Testis (tissue), 5 donors: Measurements from ENCODE around the gene SEMA6C. TPM values are rescaled to one million over a fixed set of nuclear protein-coding genes. Genes with fewer than 3 reads are reported as not detected.
"Not testable (repeated sequence)": the region's sequence is repeated elsewhere in the genome, so short reads cannot be mapped to it uniquely, and the experiment has no call there.

Experiments used
- DNase-seq: peaks from one replicate; pipeline ENCODE4 v3.0.0-alpha.2; 2019
- H3K27ac ChIP-seq, 2 donors: fragments of 200-600 bp; sonication (generic); one replicate each; pipeline ENCODE4 v1.5.1; 2019
- H3K27me3 ChIP-seq: fragments of 200-600 bp; sonication (generic); one replicate; pipeline ENCODE4 v1.5.1; 2019
- H3K36me3 ChIP-seq: fragments of 200-600 bp; sonication (generic); one replicate; pipeline ENCODE4 v1.5.1; 2017; ENCODE audit warnings: low read depth; ENCODE audit errors: missing control alignments
- H3K4me1 ChIP-seq: fragments of 200-600 bp; sonication (generic); one replicate; pipeline ENCODE4 v1.5.1; 2019
- H3K4me3 ChIP-seq, 2 donors: fragments of 200-600 bp; sonication (generic); one replicate each; pipeline ENCODE4 v1.5.1; 2017 to 2019
- H3K9me3 ChIP-seq: fragments of 200-600 bp; sonication (generic); one replicate; pipeline ENCODE4 v1.5.1; 2017
- POLR2A ChIP-seq: fragments of 450-650 bp; IDR thresholded peaks from one replicate; pipeline ENCODE4 v1.6.1; 2017; ENCODE audit warnings: antibody characterized with exemption, mild to moderate bottlenecking, moderate library complexity
- WGBS, 2 donors: methylation state at CpG; one replicate each; pipeline ENCODE4 v1.1.5; 2018; 5-methylcytosine and 5-hydroxymethylcytosine counted together
- intact Hi-C: fragments of 100-400 bp; cut with DNase I; formaldehyde crosslinking; loops from one replicate; pipeline ENCODE4 v1.15.1; 2023; ENCODE audit warnings: low total_unique reads
- long read RNA-seq, 2 donors: transcript quantifications; one replicate each; lab custom pipeline, GENCODE V29; 2026
- polyA plus RNA-seq: library from polyadenylated mRNA; stranded (reverse); fragments of 350-450 nt; fragmentation: Illumina TruSeq; extraction: RNeasy Lipid Tissue Mini Kit (QIAGEN cat#74804); gene quantifications from one replicate; pipeline ENCODE4 v1.2.3, GENCODE V29; 2014; ENCODE audit warnings: low read depth, low replicate concordance; ENCODE audit not compliant: insufficient read depth
- total RNA-seq, 2 donors: library from RNA; depleted of rRNA; stranded (reverse); fragments of >200 nt; gene quantifications; one replicate each; pipeline ENCODE4 v1.2.3, GENCODE V29; 2016
- TF ChIP-seq, protein P1 (sequence below), 3 experiments: fragments of 450-650 bp in 2 of 3; fragments of 200-600 bp in 1 of 3; sonication (generic) in 1 of 3; IDR thresholded peaks; one replicate each; pipeline ENCODE4 v1.5.1; 2016 to 2019; ENCODE audit warnings: antibody characterized with exemption in 3 of 3, mild to moderate bottlenecking in 2 of 3, moderate library complexity in 1 of 3

Gene SEMA6C, protein sequence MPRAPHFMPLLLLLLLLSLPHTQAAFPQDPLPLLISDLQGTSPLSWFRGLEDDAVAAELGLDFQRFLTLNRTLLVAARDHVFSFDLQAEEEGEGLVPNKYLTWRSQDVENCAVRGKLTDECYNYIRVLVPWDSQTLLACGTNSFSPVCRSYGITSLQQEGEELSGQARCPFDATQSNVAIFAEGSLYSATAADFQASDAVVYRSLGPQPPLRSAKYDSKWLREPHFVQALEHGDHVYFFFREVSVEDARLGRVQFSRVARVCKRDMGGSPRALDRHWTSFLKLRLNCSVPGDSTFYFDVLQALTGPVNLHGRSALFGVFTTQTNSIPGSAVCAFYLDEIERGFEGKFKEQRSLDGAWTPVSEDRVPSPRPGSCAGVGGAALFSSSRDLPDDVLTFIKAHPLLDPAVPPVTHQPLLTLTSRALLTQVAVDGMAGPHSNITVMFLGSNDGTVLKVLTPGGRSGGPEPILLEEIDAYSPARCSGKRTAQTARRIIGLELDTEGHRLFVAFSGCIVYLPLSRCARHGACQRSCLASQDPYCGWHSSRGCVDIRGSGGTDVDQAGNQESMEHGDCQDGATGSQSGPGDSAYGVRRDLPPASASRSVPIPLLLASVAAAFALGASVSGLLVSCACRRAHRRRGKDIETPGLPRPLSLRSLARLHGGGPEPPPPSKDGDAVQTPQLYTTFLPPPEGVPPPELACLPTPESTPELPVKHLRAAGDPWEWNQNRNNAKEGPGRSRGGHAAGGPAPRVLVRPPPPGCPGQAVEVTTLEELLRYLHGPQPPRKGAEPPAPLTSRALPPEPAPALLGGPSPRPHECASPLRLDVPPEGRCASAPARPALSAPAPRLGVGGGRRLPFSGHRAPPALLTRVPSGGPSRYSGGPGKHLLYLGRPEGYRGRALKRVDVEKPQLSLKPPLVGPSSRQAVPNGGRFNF
- 100 to 1,000 TPM; 134 to 175 TPM for total RNA-seq
- polyA plus RNA-seq, result 71.6 TPM
- long read RNA-seq, donor 1, partial matches to known transcripts, result 5 of 7 reads
- long read RNA-seq, donor 1, other reads (novel, unspliced or antisense), result 0 of 7 reads
- long read RNA-seq, donor 2, full-length matches to known transcripts, result 1 of 1 reads
- long read RNA-seq, donor 2, partial matches to known transcripts, result 0 of 1 reads
- long read RNA-seq, donor 2, other reads (novel, unspliced or antisense), result 0 of 1 reads

DNA sequence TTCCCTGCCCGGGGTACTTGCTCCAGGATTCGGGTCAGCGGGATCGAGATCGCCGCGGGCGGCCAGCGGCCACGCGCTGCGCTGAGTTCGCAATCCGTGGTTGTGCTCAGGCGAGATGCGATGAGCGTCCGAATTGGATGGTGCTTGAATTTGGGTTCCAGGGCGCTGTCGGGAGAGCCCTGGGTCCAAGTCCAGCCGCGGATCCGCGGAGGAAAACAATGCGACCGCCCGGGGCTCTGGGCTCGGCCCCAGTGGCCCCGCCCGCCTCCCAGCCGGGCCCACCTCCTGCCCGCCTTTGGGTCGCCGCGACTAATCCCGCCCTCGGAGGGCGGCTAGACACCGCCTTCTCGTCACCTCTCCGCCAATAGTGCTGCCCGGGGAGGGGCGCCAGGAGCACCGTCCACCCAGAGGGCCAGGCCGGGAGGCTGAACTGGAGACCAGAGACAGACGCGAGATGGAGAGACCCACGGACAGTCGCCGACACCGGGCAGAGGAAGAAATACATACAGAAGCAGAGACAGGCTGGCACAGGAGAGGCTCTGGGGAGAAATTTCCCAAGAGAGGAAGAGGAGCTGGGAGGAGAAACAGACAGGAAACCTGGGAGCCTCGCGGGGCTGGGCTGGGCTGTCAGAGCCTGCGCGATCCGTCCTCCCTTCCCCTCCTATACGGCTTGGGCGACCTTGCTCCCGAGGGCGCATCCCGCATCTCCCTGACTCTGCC lies at the start of gene SEMA6C:
Gene SEMA6C, minus strand, starts transcription at position 220 of the 720 bp plus-strand sequence. CDS start 4,010 bp downstream, outside the sequence.
- Histone ChIP-seq H3K4me3 (peak within 1 kb of the TSS; percentile 86 to 93), H3K9me3 (no peaks in the 10 kb centered on the region), H3K4me1 (peaks cover 46% of the 10 kb centered on the region), H3K27me3 (no peaks in the 10 kb centered on the region), H3K36me3 (no peaks in the 10 kb centered on the region), H3K27ac (peak within 1 kb of the TSS; percentile 66 to 85)
- WGBS, 2 donors, result 0 to 1% methylated on average over 10 to 60 of the region's 61 CpGs
- intact Hi-C loops, result no loop called here
- peak; percentile 97 for DNase-seq
- TF ChIP-seq POLR2A, result peak; percentile 68
- TF ChIP-seq, protein P1, sequence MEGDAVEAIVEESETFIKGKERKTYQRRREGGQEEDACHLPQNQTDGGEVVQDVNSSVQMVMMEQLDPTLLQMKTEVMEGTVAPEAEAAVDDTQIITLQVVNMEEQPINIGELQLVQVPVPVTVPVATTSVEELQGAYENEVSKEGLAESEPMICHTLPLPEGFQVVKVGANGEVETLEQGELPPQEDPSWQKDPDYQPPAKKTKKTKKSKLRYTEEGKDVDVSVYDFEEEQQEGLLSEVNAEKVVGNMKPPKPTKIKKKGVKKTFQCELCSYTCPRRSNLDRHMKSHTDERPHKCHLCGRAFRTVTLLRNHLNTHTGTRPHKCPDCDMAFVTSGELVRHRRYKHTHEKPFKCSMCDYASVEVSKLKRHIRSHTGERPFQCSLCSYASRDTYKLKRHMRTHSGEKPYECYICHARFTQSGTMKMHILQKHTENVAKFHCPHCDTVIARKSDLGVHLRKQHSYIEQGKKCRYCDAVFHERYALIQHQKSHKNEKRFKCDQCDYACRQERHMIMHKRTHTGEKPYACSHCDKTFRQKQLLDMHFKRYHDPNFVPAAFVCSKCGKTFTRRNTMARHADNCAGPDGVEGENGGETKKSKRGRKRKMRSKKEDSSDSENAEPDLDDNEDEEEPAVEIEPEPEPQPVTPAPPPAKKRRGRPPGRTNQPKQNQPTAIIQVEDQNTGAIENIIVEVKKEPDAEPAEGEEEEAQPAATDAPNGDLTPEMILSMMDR (IDR thresholded peaks at IDR 0.05), result no peak

DNA sequence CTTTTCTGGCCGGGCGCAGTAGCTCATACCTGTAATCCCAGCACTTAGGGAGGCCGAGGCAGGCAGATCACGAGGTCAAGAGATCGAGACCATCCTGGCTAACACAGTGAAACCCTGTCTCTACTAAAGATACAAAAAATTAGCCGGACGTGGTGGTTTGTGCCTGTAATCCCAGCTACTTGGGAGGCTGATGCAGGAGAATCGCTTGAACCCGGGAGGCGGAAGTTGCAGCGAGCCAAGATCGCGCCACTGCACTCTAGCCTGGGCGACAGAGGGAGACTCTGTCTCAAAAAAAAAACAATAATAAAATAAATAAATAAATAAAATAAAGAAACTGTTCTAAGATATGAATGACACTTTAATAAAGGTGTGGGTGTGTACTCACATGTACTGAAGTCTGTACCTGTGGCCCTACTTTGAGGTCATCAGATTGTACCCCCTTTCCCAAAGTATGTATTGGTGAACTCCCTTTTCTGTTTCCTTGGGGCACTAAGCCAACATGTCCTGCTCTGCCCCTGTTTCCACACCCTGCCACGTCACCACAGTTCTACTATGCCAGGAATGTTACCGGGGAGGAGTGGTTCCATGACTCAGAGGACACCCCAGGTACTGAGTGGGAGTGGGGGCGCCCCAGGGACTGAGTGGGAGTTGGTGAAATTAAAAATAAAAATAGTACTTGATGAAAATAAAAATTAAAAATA lies 48.6 kb upstream of the SEMA6C start:
- not testable (repeated sequence) for H3K4me3 ChIP-seq, H3K36me3 ChIP-seq, H3K9me3 ChIP-seq, H3K27ac ChIP-seq, H3K27me3 ChIP-seq
- peak; percentile 32 for DNase-seq
- intact Hi-C loops, result loop anchor here (5.0 kb wide), 1 partner anchor 152 kb away; the partner anchor contains the start of gene RFX5
- 82 to 83% methylated on average over 17 of the region's 17 CpGs for WGBS, 2 donors
- peaks cover 20% of the 10 kb centered on the region for H3K4me1 ChIP-seq

DNA sequence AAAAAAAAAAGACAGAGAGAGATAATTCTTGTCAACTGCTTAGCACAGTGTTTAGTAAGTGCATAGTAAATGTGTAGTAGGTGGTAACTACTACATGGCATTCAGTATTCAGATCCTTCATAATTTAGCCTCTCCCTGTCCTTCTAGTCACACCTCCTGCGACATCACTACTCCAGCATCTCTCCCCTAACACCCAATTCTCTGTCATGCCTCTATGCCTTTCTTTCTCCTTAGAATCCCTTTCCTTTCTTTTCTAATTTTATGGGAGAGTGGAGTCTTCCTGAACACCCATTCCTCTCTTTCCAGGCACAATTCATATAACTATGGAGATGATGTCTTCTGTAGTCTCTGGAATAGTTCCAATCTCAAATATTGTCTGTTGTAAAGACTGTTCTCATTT lies 47.4 kb upstream of the SEMA6C start:
- 78 to 85% methylated on average over 1 of the region's 1 CpG for WGBS, 2 donors
- Histone ChIP-seq H3K9me3 (no peaks in the 10 kb centered on the region), H3K36me3 (no peaks in the 10 kb centered on the region), H3K4me3 (no peak overlapping the region), H3K4me1 (peaks cover 22% of the 10 kb centered on the region), H3K27ac (no peak overlapping the region), H3K27me3 (no peaks in the 10 kb centered on the region)
- intact Hi-C loops, result loop anchor here (5.0 kb wide), 1 partner anchor 153 kb away; the partner anchor contains the start of gene RFX5
- TF ChIP-seq, protein P1 (IDR thresholded peaks at IDR 0.05), result no peak
- no peak for TF ChIP-seq POLR2A
- no peak for DNase-seq

DNA sequence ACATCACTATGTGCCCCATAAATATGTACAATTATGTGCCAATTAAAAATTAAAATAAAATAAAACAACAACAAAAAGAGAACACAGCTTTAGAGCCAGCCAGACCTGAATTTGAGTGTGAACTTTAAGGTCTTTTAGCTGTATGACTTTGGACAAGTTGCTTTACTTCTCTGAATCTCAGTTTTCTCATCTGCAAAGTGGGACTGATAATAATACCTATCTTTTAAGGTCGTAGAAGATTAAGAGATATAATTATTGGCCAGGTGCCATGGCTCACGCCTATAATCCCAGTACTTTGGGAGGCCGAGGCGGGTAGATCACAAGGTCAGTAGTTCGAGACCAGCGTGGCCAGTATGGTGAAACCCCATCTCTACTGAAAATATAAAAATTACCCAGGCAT lies 46.9 kb upstream of the SEMA6C start:
- intact Hi-C loops, result loop anchor here (5.0 kb wide), 1 partner anchor 154 kb away; the partner anchor contains the start of gene RFX5

More for the DNA sequence above, 46.9 kb upstream of the SEMA6C start:
- no peaks in the 10 kb centered on the region for H3K9me3 ChIP-seq
- no peaks in the 10 kb centered on the region for H3K27me3 ChIP-seq
- peaks cover 27% of the 10 kb centered on the region for H3K4me1 ChIP-seq
- WGBS, 2 donors, result 74 to 76% methylated on average over 6 of the region's 6 CpGs
- no peaks in the 10 kb centered on the region for H3K36me3 ChIP-seq
- DNase-seq, result no peak
- H3K4me3 ChIP-seq, result no peak overlapping the region
- TF ChIP-seq, protein P1 (IDR thresholded peaks at IDR 0.05), result no peak
- no peak for TF ChIP-seq POLR2A
- no peak overlapping the region for H3K27ac ChIP-seq
